Measurements from ENCODE around the gene TANC1.
"Not testable (repeated sequence)": the region's sequence is repeated elsewhere in the genome, so short reads cannot be mapped to it uniquely, and the experiment has no call there.

The TANC1 gene

DNA sequence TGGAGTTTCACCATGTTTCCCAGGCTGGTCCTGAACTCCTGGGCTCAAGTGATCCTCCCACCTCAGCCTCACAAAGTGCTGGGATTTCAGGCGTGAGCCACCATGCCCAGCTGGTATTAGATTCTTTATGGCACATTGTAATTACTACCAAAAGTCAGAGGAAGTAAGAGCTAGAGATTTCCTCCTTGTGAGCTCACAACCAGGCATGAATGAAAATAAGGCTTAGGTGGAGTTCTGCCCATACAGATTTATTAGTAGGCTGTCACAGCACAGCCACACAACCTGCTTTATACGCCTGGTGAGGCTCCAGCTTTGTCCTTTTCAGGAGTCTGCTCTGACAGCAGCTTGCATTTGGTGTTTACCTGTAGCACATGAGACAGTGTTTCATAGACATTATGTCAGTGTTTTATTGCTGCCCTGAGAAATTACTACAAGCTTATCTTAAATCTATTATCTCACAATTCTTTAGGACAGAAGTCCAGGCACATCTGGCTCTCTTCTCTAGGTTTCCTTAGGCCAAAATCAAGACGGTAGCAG is 156.6 kb downstream of the TANC1 start:
- peak; percentile 54 for DNase-seq

DNA sequence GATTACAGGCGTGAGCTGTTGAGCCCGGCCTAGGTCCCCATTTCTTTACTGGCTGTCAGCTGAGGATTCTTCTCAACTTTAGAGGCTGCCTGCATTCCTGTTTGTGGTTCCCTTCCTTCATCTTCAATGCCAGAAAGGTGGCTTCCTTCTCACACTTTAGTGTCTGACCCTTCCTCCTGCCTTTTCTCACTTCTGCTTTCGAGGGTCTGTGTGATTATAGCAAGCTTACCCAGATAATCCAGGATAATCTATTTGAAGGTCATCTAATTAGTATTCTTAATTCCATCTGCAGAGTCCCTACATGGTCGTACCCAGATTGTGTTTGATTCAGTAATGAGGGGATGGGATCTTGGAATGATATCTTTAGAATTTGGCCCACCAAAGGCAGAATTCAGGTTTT is 157.4 kb downstream of the TANC1 start:
- DNase-seq, result peak; percentile 14

DNA sequence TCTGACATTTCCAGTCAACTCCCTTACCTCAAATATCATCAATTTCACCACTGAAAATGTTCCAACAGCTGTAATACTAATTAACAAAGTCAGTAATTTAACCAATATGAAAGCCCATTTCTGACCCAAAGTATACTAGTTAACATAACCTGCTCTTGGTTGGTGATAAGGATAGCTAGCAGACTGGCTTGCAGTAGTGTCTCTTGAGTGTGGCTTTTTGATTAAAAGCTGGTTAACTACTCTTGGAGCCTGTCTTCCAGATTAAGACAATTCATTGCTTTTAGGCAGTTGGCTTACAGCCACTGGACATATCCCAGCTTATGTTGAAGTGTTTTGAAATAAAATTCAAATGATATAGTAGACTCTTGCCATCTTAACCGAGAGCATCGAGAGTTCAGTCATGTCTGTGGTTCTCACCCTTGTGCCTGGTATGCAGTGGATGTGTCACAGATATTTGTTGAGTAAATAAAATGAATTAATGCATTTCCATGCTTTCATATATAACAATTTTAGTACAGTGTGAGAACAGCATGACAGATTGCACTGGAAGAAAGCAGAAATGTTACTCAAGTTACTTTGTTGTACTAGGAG is 158.1 kb downstream of the TANC1 start:
- DNase-seq, result no peak

DNA sequence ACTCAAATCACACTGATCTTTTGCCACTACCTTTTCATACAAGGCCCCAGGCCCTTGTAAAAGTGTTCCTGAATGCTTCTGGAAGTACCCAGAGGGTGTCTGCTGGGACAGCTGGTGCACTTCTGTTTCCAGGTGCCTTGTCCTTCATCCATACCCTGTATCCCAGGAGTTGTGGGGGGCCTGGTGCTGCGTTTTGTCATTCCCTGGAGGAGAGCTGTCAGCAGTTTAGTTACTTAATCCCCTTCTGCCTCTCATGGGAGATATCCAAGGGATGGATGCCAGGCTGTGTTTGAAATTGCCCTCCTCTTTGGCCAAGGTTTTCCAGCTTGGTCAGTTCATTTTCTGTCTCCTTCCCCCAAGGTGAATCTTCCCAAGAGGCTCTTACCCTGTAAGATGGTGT is 159.8 kb downstream of the TANC1 start:
- DNase-seq, result peak; percentile 59

DNA sequence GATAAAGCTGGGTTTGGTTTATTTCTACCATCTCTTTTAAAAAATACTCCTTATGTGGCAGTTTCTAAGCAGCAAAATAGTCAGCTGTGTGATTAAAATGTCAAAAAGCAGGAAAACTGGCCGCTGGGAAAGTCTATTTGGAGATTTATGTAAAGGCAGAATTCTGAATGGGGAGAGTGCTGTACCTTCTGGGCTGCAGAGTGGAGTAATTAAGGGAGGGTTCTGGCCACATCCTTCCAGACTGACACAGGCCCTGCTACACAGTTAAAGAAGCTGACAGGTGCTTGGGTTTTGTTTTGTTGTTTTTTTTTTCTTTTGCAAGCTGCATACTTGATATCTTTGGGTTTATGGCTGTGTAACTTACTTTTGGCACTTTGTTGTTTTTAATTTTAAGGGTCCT is 160.8 kb downstream of the TANC1 start:
- no peak for DNase-seq

DNA sequence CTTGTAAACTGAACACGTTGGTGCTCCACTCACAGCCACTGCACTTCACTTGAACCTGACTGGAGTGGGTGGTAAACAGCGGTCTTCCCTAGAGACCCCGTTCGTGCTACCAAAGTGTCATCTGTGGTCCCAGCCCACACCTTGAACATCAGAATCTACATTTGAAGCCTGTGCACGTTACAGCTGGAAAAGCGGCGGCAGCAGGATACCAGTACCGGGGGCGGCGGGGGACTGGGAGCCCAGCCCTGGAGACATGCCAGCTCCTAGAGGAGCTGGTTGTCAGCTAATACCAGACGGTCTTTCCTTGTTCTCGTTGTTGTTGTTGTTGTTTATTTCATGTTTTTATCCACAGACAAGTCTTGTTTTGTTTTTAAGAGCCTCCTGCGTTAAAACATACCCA is 161.4 kb downstream of the TANC1 start:
- DNase-seq, result no peak

DNA sequence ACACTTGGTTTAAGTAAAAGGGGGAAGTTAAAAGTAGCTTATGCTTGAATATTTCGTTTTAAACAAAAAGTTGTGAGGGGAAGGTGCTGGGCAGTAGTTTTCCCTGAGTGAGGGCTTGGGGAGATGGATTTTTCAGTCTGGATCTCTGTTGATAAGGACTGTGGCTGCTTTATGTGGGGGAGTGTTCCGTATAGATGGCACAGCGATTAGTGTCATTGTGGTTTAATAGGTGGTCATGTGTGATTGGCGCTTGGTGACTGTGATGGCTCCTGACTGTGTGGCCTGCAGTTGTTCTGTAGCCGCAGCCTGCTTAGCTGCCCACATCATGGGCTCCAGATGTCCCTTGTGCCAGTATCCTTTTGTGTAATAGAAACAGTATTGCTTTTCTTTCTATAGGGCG is 161.9 kb downstream of the TANC1 start:
- DNase-seq, result no peak

DNA sequence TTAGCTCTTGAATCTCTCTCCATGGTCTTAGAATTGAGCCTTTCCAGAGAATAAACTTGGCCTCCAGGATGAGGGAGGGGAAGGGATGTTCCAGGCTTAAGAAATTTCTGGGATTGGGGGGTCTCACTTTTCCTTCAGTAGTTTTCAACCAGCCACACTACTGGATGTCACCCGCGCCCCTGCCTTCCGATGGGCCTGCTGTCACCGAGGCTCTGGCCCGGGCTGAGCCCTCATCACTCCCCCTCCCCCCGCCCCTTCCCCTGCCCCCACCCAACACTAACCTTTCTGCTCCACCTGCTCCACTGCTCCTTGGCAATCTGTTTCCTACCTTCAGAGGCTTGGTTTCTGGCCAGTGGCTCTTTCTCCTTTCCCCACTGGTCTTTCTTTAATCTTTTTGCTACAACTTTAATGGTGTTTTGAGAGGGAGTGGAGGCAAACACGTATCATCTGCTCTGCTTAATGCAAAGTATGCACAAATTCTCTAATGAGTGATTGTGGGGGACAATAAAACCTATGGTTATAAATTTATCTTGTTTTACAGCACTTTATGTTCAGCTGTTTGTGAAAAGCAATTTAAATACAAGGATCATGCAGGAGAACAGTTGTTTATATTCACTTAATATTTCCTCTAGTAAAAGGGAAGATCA is 162.9 kb downstream of the TANC1 start:
- DNase-seq, result no peak

DNA sequence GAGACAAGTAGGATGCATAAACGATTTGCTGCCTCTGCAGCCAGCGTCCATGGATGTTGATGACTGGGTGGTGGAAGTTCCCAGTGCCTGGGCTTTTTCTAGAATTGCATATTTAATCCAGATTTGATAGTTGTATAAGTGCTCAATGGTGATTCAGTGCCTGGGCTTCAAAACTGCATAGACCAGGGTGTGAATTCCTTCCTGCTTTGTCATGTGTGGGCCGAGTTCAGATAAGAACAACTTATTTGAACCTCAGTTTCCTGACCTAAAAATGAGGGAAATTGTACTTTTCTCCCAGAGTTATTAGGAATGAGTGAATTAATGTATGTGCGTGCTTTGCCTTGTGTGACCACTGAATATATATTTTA is 163.5 kb downstream of the TANC1 start:
- DNase-seq, result no peak

DNA sequence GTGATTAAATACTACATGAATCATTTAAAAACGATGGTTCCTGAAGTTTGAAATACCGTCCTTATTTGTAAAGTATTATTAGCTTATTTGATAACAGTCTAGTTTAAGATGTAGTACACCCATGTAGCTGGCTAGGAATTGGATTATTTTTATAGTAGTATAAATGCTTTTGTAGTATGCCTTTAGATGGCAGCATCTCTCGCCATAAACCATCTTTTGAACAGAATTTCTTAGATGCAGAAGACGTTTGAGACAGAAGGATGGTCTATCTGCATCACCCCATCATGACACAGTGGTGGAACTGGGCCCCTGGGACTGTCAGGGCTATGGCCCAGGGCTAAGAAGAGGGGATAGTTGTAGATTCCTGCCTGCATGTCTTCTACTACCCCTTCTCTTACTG is 165.4 kb downstream of the TANC1 start:
- no peak for DNase-seq

DNA sequence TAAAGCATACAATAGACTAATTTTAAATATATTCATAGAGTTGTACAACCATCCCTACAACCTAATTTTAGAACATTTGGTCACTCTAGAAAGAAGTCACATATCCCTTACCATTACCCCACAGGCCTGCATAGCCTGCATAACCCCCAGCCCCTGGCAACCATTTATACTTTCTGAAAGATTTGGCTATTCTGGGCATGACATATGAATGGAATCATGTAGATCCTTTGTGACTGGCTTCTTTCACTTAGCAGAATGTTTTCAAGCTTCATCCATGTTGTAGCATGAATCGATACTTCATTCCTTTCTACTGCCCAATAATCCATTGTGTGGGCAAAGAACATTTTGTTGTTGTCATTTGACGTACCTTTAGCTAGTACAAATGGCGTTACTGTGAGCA is 166.5 kb downstream of the TANC1 start:
- no peak for DNase-seq

DNA sequence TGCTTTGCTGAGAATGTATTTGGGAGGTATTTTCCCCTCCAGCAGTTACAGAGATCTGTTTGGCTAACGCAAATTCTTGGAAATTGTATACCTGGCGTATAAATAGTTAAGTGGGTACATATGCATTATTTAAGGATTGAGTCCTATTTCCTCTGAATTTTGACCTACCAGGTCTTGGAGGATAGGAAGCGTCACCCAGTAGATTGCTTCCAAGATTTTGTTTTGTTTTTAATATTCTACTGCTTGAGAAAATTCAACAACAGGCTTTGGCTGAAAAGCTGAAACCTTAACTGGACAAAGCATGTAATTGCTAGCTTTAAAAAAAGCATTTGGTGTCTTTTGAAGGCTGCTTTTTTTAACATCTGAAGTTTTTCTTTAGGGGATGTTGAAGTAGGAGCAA is 168.0 kb downstream of the TANC1 start:
- no peak for DNase-seq

DNA sequence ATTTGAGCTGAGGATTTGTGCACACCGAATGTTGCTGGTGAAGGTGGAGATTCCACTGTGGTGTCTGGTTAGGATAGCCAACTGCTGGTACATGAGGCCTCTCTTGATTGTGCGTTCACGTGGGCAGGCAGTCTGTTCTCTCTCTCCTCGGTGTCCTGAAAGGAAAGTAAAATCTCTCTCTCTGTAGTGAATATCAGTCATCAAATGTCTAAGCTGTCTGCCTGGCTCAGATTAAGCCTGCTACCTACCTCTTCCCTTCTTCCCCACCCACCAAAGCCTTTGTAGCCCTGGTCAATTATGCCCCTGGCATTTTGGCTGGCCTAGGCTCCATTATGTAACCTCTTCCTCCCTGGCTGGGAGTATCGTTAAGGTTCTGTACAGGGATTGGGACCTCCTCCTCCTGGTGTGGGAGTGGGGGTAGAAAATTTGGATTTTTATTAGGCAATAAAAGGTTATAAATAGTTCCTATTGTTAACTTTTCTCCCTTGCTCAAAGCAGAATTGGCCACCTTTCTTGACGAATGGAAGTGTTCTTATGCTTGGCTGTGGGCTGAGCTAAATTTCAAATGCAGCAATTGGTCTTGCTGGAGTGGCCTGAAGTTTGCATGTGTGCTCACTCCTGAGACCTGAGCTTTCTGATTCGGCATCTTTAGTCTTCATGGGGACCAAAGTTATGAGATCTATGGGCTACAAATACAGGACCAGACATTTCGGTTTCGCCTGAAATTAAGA is 169.2 kb downstream of the TANC1 start:
- no peak for DNase-seq

DNA sequence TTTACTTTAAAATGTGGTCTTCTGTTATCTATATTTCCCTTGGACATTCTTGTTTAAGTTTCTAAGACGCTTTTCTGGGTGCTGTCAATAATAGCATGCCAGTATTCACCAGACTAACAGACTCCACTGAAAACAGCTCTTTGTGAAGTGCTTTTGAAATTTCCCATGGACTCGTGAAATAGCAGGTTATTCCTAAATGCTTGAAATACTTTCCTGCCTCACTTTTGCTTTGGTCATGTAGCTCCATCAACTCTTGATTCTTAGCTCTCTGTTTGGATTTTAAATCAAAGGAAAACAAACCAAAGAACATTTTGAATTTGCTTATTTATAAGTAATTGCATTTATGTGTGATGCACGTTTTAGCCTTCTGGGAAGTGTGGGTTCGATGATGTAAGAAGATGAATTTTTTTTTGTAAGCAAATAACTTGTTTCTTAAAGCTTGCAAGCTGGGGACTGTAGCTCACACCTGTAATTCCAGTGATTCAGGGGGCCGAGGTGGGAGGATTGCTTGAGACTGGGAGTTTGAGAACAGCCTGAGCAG is 170.3 kb downstream of the TANC1 start:
- no peak for DNase-seq

DNA sequence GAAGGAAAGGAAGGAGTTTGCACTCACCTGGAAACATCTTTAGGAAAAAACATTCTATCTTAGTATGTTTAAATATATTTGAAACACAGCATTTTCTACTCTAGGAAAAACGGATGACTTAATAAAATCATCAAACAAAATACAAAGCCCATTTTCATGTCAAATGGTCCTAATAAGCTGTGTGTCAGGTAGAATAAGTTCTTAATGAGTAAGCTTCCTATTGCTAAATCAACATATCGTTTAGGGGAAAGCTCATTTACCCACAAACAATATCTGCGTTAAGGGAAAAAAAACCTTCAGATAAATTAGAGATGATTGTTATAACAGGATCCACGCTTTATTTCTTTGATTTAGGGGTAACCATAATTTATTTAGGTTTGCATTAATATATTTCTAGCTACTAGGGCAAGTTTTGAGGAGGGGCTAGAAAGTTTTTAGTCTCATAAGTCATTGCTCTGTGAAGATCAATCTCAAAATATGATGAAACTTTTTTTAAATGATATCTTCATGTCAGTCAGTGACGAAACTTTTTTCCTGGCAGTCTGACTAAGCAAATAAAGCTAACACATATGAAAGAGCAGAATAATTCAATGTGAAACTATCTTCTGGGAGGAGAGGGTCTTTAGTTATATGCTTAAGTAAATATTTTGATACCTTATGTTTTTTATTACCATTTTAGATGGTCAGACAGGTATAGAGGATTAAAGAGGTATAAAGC is 170.9 kb downstream of the TANC1 start:
- DNase-seq, result no peak

DNA sequence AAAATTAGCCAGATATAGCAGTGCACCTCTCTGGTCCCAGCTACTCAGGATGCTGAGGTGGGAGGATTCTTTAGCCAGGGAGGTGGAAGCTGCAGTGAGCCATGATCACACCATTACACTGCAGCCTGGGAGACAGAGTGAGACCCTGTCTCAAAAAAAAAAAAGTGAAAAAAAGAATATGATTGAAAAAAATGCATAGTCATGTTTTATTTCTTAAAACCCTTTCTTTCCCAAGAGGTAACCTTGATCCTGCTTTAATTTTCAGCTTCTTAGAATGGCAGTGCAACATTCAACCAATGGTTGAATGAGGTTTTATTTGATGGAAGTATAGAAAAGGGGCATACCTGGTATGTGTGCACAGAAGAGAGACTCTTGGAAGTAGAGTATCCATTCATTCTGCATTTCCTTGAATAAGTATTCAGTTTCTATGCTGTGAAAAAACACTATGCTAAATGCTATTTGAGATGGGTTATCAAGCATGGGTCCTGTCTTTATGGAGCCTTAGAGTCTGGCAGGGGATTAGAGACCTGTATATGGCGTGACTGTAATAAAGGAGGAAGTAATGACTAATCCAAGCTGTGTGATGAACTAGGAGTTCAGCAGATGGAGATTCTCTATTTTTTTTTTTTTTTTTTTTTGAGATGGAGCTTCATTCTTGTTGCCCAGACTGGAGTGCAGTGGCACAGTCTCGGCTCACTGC is 171.8 kb downstream of the TANC1 start:
- no peak for DNase-seq

DNA sequence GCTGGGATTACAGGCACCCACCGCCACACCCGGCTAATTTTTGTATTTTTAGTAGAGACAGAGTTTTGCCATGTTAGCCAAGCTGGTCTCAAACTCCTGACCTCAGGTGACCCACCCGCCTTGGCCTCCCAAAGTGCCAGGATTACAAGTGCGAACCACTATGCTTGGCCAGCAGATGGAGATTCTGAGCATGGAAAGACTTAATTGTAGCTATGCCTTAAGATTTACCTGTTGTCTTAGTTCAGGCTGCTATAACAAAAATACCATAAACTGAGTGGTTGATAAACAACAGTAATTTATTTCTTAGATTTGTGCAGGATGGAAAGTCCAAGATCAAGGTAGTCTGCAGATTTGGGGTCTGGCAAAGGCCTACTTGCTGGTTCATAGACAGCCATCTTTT is 172.4 kb downstream of the TANC1 start:
- not testable (repeated sequence) for DNase-seq

DNA sequence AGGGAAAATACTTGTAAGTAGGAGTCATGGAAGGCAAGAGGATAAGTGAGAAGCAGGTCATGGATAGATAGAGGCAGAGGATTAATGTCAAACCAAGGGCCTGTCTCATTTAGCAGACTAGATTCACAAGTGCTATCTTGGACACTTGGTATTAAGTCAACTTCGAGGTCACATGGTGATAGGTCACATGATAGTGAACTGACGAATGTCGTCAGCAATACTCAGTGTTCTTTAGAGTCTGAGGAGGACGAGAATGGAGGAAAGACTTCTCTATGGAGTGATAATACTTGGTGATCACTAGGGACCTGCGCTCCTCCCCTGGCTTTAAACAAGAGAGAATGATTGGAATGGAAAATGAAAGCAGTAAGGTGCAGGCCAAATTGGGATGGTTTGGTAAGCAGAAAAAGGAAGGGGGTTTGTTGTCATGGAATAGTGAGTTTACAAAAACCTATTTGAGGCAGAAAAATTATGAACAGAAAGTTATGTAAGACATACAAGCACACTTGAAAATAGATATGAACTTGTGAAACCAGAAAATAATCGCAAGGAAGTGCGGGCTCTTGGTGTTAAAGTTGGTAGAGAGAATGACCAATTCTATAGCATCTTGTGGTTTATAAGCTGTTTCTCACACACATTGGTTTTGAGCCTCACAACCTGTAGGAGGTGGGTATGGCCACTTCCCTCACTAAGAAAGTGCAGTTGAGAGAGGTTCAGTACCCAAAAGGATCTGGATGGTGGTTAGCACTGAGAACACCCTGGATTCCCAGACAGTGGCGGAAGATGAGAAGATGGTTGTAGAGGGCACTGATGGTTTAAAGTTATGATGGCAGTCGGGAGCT is 176.6 kb downstream of the TANC1 start:
- no peak for DNase-seq

DNA sequence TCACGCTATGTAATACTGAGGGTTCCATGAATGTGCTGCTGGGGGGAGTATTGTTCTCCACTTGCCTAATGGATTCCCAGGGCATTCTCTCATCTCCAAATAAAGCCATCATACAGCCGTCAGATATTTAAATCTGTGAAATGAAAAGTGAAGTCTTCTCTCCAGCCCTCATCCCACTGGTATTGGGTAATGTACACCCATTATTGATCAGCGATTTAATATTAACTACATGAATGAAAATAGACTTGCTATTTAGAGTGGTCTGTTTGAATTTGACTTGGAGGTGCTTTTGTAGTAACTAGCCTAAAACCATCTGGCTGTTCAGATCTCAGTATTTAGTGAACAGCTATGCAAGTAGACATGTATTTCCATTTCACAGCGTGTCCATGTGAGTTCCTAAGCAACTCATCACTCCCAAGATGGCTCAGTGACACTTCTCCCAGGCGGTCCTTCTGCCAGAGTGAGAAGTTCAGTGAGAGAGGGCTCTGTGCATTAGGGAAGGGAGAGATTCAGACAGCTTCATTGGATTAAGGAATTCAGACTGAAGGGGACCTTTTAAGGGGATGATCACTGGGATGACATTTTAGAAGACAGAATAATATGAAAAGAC is 177.4 kb downstream of the TANC1 start:
- DNase-seq, result no peak

DNA sequence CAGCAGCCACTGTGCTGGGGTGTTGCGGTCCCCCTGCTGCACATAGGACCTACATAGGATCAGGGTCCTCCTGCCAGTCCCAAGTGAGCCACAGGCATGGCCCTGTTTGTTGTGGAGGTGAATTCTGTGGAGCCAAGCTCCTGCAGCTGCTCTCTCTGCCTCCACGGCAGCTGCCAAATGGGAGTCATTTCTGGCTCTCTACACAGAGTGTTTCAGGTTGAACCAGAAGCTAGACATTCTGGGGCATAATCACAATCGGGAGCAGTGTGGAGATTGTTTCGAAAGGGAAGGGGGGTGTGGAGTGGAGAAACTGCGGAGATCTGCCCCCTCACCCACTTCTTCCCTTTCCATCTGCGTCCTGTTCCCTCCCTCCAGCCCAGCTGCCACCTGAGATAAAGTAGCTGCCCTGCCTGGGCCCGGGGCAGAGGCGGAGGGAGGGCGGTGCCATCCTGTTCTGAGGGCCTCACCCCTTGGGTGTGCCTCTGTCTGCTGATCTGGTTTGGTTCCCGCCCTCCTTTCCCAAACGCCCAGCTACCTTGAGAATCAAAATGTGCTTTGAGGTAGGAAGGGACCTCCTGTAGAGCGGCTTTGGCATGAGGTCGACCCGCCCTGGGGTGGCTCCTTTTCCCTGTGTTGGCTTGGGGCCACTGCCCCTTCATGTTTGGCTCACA is 178.7 kb downstream of the TANC1 start:
- DNase-seq, result no peak

DNA sequence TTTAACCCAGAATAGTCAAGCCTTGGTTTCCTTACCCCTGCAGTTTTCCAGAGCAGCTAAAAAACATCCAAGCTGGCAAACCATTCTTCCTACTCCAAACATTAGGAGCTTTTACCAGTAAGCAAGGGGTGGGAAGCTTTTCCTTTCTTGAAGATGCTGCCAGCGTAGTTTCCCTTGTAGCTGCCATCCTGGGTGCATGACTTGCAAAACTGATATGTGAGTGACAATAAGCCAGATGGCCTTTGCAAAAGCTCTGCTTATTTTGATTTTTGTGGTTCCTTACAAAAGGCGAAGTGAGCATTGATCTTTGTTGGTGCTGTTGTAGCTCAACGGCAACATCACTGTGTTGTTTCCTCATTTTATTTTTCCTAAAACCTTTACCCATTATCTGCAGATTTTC is 179.2 kb downstream of the TANC1 start:
- DNase-seq, result no peak

Measured in islet precursor cell (in vitro differentiated cells).